DND-41 (cell line): ENCODE data around the gene CSRP2.

Source experiments
- EZH2 ChIP-seq: IDR thresholded peaks from 3 replicates; pipeline ENCODE4 v1.6.1; 2012; ENCODE audit warnings: borderline replicate concordance, low read depth, mild to moderate bottlenecking, moderate library complexity, low read length, inconsistent platforms; ENCODE audit not compliant: severe bottlenecking
- TF ChIP-seq, protein P1 (sequence below): IDR thresholded peaks from 2 replicates; pipeline ENCODE4 v1.5.1; 2012; ENCODE audit warnings: borderline replicate concordance, low read length, moderate library complexity, mild to moderate bottlenecking; ENCODE audit not compliant: poor library complexity, severe bottlenecking; ENCODE audit errors: extremely low read depth

DNA sequence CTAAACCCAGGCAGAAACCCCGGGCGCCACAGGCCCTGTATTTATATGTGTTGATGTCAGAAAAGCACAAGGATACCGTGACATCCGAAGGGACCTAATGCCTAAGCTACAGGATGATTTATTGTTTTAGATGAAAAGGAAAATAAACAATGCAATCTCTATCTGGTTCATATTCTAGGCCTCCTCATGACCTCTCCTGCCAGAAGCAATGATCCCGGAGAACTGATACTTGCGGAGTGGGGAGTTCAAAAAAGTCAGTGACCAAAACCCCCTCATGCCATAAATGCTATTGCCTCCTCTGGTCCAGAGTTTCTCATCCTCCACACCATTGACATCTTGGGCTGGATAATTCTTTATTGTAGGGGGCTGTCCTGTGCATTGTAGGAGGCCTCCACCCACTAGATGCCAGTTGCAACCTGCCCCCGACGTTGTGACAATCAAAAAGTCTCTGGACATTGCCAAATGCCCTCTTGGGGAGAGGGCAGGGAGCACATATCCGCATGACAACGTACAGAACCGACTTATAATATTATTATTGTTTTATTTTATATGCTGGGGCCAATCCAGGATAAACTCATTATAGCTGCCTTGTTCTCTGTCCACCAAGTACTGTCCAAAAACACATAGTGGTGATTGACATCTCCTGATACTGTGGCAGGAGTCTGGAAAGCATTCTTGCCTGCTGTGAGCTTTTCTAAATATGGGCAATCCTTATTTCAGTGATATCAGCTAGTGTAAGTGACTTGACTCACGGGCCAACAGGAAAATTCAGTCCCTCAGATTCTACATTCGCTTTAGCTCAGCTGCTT lies 1.1 kb upstream of the CSRP2 start:
- TF ChIP-seq, protein P1, sequence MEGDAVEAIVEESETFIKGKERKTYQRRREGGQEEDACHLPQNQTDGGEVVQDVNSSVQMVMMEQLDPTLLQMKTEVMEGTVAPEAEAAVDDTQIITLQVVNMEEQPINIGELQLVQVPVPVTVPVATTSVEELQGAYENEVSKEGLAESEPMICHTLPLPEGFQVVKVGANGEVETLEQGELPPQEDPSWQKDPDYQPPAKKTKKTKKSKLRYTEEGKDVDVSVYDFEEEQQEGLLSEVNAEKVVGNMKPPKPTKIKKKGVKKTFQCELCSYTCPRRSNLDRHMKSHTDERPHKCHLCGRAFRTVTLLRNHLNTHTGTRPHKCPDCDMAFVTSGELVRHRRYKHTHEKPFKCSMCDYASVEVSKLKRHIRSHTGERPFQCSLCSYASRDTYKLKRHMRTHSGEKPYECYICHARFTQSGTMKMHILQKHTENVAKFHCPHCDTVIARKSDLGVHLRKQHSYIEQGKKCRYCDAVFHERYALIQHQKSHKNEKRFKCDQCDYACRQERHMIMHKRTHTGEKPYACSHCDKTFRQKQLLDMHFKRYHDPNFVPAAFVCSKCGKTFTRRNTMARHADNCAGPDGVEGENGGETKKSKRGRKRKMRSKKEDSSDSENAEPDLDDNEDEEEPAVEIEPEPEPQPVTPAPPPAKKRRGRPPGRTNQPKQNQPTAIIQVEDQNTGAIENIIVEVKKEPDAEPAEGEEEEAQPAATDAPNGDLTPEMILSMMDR = no peak
- no peak for TF ChIP-seq EZH2
